Caco-2 (cell line): Measurements from ENCODE around the gene IGSF9B. TPM values are rescaled to one million over a fixed set of nuclear protein-coding genes. Genes with fewer than 3 reads are reported as not detected.

ENCODE experiments used
- BruUV-seq: library from RNA; stranded (reverse); fragments of 400-500 nt; replicated peaks from 2 replicates; lab custom pipeline; 2021; lab: Mats Ljungman, UMichigan
- CTCF ChIA-PET: fragments of 300-600 bp; sonication (Branson Sonifier 250); formaldehyde crosslinking; loops from one replicate; lab custom pipeline; 2022; ENCODE audit warnings: antibody characterized with exemption; lab: Charles Lee
- POLR2A ChIA-PET: fragments of 300-600 bp; sonication (Branson Sonifier 250); formaldehyde crosslinking; loops from one replicate; lab custom pipeline; 2022; ENCODE audit warnings: antibody characterized with exemption; lab: Charles Lee
- DNase-seq, 2 experiments: peaks; one replicate each; pipeline versions ENCODE4 v3.0.0 to v3.0.0-alpha.2; 2020 to 2022
- H3K27me3 ChIP-seq: replicated peaks from 2 replicates; pipeline ENCODE4 v1.6.0; 2011; ENCODE audit warnings: low read length; ENCODE audit not compliant: control insufficient read depth, insufficient read depth
- H3K36me3 ChIP-seq: 2 replicates; pipeline ENCODE4 v1.5.1; 2011; ENCODE audit warnings: low read length; ENCODE audit not compliant: control insufficient read depth, insufficient read depth
- H3K4me1 ChIP-seq: fragments of 250-450 bp; sonication (Bioruptor Pico); 2 replicates; pipeline ENCODE4 v1.5.1; 2020; ENCODE audit warnings: mild to moderate bottlenecking
- H3K4me3 ChIP-seq: 2 replicates; pipeline ENCODE4 v1.5.1; 2011; ENCODE audit warnings: low read depth, mild to moderate bottlenecking, control low read depth, low read length
- H3K9me3 ChIP-seq: fragments of 250-450 bp; sonication (Bioruptor Pico); 2 replicates; pipeline ENCODE4 v1.5.1; 2020; ENCODE audit warnings: mild to moderate bottlenecking, moderate library complexity
- H3K27ac Mint-ChIP-seq: one replicate; pipeline ENCODE4 v1.8.0; 2022; ENCODE audit warnings: mixed read lengths; ENCODE audit not compliant: unreplicated experiment
- H3K27me3 Mint-ChIP-seq: one replicate; pipeline ENCODE4 v1.8.0; 2022; ENCODE audit warnings: mixed read lengths; ENCODE audit not compliant: insufficient read depth, unreplicated experiment
- H3K36me3 Mint-ChIP-seq: one replicate; pipeline ENCODE4 v1.8.0; 2022; ENCODE audit warnings: mild to moderate bottlenecking, mixed read lengths; ENCODE audit not compliant: insufficient read depth, unreplicated experiment
- H3K4me1 Mint-ChIP-seq: one replicate; pipeline ENCODE4 v1.8.0; 2022; ENCODE audit warnings: low read depth, mixed read lengths; ENCODE audit not compliant: unreplicated experiment
- H3K4me3 Mint-ChIP-seq: one replicate; pipeline ENCODE4 v1.8.0; 2022; ENCODE audit warnings: mild to moderate bottlenecking, moderate library complexity, mixed read lengths; ENCODE audit not compliant: unreplicated experiment
- H3K9me3 Mint-ChIP-seq: one replicate; pipeline ENCODE4 v1.8.0; 2022; ENCODE audit warnings: mixed read lengths; ENCODE audit not compliant: unreplicated experiment
- intact Hi-C: fragments of 100-400 bp; cut with micrococcal nuclease; formaldehyde crosslinking; loops from one replicate; pipeline ENCODE4 v1.10.0; 2022; ENCODE audit not compliant: unreplicated experiment
- total RNA-seq: library from RNA; stranded (reverse); gene quantifications from 2 replicates; pipeline ENCODE4 v1.2.3, GENCODE V29; 2022
- TF ChIP-seq, protein P1 (sequence below), 2 experiments: fragments of 200-600 bp in 1 of 2; IDR thresholded peaks; 1 replicate in 1 of 2; 2 replicates in 1 of 2; pipeline versions ENCODE4 v1.5.1 to v1.8.0; 2011 to 2022; ENCODE audit warnings: antibody characterized with exemption in 1 of 2, control low read depth in 1 of 2, inconsistent platforms in 1 of 2, low read depth in 1 of 2, low read length in 1 of 2, mild to moderate bottlenecking in 1 of 2, moderate library complexity in 1 of 2; ENCODE audit not compliant: insufficient read depth in 1 of 2, severe bottlenecking in 1 of 2, unreplicated experiment in 1 of 2

IGSF9B gene
- total RNA-seq, 1 experiment from 2014 or later = 4.2 TPM

DNA sequence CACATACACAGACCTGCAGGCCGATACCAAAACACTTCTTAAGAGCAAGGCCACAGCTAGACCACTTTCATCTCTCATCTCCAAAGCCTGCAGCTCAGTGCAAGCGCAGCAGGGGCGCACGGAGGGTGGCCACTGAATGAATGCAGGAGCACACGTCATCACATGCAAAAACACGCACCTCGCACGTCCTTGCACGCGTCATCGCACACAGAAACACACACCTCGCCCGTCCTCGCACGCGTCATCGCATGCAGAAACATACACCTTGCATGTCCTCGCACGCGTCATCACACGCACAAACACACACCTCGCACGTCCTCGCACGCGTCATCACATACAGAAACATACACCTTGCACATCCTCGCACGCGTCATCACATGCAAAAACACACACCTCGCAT is 17.2 kb downstream of the IGSF9B start:
- H3K4me3 Mint-ChIP-seq = no peak overlapping the region
- DNase-seq = no peak
- Histone ChIP-seq H3K4me3 (no peak overlapping the region), H3K27me3 (no peaks in the 10 kb centered on the region), H3K9me3 (0 out of 2 replicates have a peak, but pooled peaks cover 3% of the 10 kb centered on the region), H3K4me1 (no peaks in the 10 kb centered on the region), H3K36me3 (no peaks in the 10 kb centered on the region)
- intact Hi-C loops = no loop called here
- ChIA-PET POLR2A (no interaction called here), CTCF (no interaction called here)
- H3K27ac Mint-ChIP-seq = no peak overlapping the region
- TF ChIP-seq, protein P1, sequence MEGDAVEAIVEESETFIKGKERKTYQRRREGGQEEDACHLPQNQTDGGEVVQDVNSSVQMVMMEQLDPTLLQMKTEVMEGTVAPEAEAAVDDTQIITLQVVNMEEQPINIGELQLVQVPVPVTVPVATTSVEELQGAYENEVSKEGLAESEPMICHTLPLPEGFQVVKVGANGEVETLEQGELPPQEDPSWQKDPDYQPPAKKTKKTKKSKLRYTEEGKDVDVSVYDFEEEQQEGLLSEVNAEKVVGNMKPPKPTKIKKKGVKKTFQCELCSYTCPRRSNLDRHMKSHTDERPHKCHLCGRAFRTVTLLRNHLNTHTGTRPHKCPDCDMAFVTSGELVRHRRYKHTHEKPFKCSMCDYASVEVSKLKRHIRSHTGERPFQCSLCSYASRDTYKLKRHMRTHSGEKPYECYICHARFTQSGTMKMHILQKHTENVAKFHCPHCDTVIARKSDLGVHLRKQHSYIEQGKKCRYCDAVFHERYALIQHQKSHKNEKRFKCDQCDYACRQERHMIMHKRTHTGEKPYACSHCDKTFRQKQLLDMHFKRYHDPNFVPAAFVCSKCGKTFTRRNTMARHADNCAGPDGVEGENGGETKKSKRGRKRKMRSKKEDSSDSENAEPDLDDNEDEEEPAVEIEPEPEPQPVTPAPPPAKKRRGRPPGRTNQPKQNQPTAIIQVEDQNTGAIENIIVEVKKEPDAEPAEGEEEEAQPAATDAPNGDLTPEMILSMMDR (IDR thresholded peaks at IDR 0.05; ENCODE audit: insufficient read depth in 1 of 2, low read depth in 1 of 2, low read length in 1 of 2, severe bottlenecking in 1 of 2, unreplicated experiment in 1 of 2) = no peak
- H3K36me3 Mint-ChIP-seq = peaks cover 12% of the 10 kb centered on the region
- no peaks in the 10 kb centered on the region for H3K4me1 Mint-ChIP-seq
- peaks cover 13% of the 10 kb centered on the region for H3K9me3 Mint-ChIP-seq
- H3K27me3 Mint-ChIP-seq = peaks cover 4% of the 10 kb centered on the region
- no TSS peak for BruUV-seq

DNA sequence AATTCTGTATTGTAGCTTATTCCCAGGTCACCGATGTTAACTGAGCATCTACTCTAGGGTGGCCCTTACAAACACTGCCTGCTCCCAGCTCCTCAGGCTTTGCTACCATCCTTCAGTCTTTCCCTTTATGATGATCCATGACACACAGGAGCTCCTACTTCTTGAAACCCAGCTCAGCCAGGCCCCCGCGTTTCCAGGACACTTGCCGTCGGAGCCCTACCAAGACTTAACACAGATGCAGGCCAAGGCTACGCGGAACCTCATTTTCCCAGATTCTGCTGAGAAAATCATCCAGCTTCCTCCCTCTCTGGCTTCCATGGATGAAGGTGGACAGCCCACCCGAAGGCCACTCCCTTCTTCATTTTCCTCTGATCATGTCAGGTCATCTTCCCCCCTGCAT is 18.6 kb downstream of the IGSF9B start:
- no peaks in the 10 kb centered on the region for H3K36me3 ChIP-seq
- Mint-ChIP-seq H3K4me3 (no peak overlapping the region), H3K36me3 (peaks cover 12% of the 10 kb centered on the region), H3K27me3 (peaks cover 4% of the 10 kb centered on the region), H3K9me3 (peaks cover 13% of the 10 kb centered on the region), H3K4me1 (no peaks in the 10 kb centered on the region), H3K27ac (no peak overlapping the region)
- intact Hi-C loops = no loop called here
- H3K9me3 ChIP-seq = 0 out of 2 replicates have a peak, but pooled peaks cover 3% of the 10 kb centered on the region
- BruUV-seq = no TSS peak
- H3K4me3 ChIP-seq = no peak overlapping the region
- TF ChIP-seq, protein P1 (IDR thresholded peaks at IDR 0.05; ENCODE audit: insufficient read depth in 1 of 2, low read depth in 1 of 2, low read length in 1 of 2, severe bottlenecking in 1 of 2, unreplicated experiment in 1 of 2) = no peak
- ChIA-PET POLR2A (interaction anchor here (0.5 kb wide), 1 partner anchor 112 kb away, joined by 3 read pairs; no protein-coding TSS in a partner anchor), CTCF (no interaction called here)
- no peak for DNase-seq
- H3K4me1 ChIP-seq = no peaks in the 10 kb centered on the region
- H3K27me3 ChIP-seq = no peaks in the 10 kb centered on the region

DNA sequence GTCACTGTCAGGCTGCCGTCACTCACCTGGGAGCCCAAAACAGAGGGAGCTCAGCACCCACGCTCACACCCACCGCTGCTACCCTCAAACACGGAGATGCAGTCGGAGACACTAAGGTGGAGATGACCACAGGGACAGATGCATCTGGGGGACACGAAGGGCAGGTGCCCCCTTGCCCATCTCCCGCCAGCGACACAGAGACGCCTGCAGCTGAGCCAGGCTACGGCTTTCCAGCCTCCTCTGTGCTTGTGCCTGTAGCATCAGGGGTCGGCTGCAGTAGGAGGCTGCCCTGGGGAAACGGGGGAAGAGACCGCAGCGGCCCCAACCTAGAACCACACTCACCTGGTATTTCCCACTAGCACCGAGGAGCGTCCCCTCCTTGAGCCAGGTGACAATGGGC is 19.3 kb downstream of the IGSF9B start:
- H3K4me3 ChIP-seq = no peak overlapping the region
- ChIA-PET POLR2A (interaction anchor here (0.5 kb wide), 1 partner anchor 113 kb away, joined by 3 read pairs; no protein-coding TSS in a partner anchor), CTCF (interaction anchor here (1.6 kb wide), 1 partner anchor 10 kb away, joined by 4 read pairs; no protein-coding TSS in a partner anchor)
- no peaks in the 10 kb centered on the region for H3K27me3 ChIP-seq
- BruUV-seq = no TSS peak
- no peaks in the 10 kb centered on the region for H3K36me3 ChIP-seq
- H3K4me3 Mint-ChIP-seq = no peak overlapping the region
- intact Hi-C loops = no loop called here
- H3K4me1 Mint-ChIP-seq = no peaks in the 10 kb centered on the region
- TF ChIP-seq, protein P1 (IDR thresholded peaks at IDR 0.05; ENCODE audit: insufficient read depth in 1 of 2, low read depth in 1 of 2, low read length in 1 of 2, severe bottlenecking in 1 of 2, unreplicated experiment in 1 of 2) = no peak
- H3K9me3 Mint-ChIP-seq = peaks cover 13% of the 10 kb centered on the region
- H3K27ac Mint-ChIP-seq = no peak overlapping the region
- DNase-seq = no peak
- 0 out of 2 replicates have a peak, but pooled peaks cover 3% of the 10 kb centered on the region for H3K9me3 ChIP-seq
- H3K27me3 Mint-ChIP-seq = peaks cover 4% of the 10 kb centered on the region
- H3K4me1 ChIP-seq = no peaks in the 10 kb centered on the region
- H3K36me3 Mint-ChIP-seq = peaks cover 12% of the 10 kb centered on the region
